Kidney tubule cell (primary cell): ENCODE results near the gene ZIC1.

Source experiments
- DNase-seq: peaks from one replicate; pipeline ENCODE4 v3.0.0-alpha.2; 2018; ENCODE audit warnings: low spot score

ZIC1 gene

GRCh38 chr3:147422601-147423536 lies 13.7 kb downstream of the ZIC1 start:
- no peak for DNase-seq

DNA sequence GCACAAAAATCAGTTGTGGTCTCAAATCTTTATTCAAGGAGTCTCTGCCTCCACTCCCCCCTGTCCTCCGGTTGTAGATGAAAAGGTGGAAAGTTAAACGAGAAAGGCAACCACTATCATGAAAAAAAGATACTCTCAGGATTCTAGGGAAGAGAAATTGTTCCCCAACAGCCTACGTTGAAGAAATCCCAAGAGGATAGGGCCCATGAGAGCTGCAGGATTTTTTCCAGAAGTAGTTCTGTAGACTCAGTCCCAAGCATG lies 14.3 kb downstream of the ZIC1 start:
- DNase-seq = no peak

GRCh38 chr3:147423798-147424580 lies 14.8 kb downstream of the ZIC1 start:
- no peak for DNase-seq

DNA sequence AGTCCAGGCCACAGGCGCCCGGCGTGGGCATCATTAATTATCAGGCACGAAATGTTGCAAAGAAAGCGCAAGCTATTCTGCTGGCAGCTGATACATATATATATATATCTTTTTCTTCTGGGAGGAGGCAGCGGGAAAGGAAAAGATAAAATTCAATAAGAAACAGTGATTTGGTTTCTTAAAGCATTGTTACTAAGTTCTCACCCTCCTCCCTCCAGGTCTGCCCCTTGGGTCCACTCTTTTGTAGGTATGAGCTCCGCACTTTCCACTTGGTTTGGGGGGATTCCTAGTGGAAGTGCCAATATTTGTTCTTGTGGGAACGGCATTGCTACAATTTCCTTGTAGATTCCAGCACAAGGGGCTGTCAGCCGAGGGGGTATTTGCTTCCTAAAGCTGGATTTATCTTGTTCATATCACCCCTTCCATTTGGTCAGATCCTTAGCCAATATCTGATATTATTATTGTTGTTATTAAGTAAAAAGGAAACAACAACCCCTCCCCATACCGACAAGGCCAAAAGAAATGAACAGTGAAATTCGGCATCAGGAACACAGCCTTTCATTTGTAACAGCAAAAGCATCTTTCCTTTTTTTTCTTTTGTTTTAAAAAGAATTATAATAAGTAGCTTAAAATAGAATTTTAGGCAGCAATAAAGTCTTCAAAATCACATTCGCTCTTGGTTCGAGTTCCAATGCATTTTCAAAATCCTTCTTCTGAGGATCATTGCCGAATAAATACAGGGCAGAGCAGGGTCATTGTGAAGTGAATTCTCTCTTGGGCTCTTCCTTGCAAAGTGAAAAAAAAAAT lies 15.6 kb downstream of the ZIC1 start:
- DNase-seq = no peak

DNA sequence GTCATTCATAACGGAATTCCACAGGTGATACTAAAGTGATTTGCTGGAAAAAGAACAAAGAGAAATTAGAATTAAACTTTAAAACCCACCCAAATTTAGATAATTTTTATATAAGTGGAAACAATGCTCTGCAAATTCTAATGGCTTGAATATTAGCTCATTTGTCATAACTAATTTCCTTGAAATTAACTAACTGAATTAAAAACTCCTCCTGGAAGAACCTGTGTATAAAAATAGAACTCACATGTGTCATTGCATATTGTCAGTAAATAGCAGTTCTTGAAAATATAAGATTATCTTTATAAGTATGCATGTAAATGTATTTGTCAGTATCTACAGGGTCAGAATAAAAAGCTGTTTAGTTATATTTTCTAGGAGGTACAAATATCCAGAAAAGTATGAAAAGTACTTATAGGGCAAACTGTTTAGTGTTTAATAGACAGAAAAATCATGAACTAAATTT lies 16.3 kb downstream of the ZIC1 start:
- no peak for DNase-seq

DNA sequence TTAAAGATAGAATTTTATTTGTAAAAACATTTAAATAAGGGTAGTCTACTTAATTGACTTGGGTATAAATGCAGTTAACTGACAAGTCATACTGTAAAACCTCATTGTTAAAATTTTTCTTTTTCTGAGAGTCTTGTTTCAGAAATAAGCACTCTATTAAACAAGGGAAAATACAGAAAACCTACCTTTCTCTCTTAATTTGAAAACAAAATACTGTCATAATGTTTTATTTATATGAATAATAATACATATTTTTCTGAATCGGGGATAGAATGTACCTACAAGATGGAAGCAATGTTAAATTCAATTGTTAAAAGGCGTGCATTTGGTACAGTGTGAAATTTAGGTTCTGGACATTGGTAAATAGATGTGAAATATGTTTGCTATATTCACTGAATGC lies 17.8 kb downstream of the ZIC1 start:
- no peak for DNase-seq

DNA sequence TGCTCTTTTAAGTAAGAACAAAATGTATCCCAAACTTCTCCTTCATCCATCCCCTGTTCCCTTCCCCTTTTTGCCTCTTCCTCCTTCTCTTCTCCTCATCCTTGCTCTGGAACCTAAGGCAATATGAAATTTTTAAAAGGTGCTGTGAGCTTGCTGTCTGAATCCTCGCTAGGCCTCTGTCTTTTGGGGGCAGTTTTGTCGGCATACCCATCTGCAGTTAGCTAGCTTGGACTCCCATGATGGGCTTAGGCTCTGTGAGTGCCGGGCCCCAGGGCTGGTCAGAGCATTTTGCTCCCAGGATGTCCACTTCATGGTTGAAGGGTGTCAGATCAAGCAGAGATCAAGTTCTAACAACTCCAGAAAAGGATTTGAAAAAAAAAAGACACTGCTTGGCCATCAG lies 18.6 kb downstream of the ZIC1 start:
- DNase-seq = no peak

- no peak for DNase-seq
These were observed 19.2 kb downstream of the ZIC1 start for GRCh38 chr3:147428326-147428725.

GRCh38 chr3:147428754-147429153 lies 19.6 kb downstream of the ZIC1 start:
- DNase-seq = no peak

- DNase-seq = no peak
These were observed 22.6 kb downstream of the ZIC1 start for GRCh38 chr3:147431751-147432150.

DNA sequence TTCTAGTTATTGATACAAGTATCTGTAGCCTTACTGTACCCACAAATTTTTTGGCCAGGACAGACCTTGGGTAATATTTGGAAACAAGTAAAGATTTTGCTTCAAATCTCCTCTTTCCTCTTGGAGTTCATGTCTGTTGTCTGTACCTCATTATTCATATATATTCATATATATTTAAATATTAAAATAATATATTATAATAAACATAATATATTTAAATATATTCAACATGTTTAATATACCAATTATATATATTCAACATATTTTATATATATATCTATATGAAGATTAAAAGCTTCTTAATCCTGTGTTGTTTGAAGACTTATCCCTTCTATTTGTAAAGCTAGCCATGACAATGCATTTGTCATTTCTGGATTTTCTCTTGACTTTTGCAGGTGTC lies 38.1 kb downstream of the ZIC1 start:
- DNase-seq = no peak

DNA sequence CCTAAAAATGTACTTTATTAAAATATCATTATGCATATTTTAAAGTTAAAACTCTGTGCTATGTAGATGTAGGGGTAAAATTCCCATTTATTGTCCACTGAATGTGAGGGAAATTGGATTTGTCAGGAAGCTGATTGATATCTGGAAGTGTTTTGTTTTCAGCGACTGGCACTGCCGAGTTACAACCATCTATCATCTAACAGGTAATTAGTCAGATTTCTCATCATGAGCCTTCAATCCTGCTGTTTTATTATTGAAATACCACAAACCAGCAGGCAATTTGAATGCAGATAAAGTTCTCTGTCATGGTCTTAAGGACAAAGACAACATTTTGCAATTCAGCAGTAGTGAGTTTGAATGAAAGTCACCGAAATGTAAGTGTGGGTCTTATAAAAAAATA lies 40.5 kb downstream of the ZIC1 start:
- no peak for DNase-seq

DNA sequence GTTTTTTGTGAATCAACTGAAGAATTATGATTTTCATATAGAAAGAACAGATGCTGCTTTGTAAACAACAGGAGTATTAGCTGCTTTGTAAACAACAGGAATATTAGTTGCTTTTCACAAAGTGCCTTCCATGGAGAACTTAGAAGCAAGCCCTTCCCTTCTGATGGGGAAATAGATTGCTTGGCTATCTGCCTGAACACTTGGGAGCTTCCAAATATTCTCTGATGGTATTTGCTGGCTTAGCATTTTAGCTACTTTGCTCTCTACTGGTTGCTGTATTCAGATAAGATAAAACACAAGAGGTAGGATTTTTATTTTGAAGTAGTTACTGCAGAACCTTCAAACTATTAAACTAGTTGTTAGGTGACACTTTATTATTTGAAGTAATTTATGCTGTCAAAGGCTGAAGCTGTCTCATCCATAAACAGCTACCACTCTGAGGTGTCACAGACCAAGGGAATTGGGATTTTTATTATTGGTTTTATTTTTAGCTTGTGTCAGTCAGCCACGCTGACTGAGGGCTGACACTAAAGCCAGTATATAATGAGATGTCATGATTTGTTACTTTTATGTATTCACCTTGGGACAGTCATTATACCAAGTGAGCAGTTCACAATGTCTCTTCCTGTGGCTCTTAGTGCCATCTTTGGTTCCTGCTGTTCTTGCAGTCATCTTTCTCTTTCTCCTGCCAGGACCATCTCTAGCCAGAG lies 50.0 kb downstream of the ZIC1 start:
- no peak for DNase-seq

GRCh38 chr3:147462856-147463255 lies 53.7 kb downstream of the ZIC1 start:
- no peak for DNase-seq
